SK-N-SH treated with all-trans-retinoic acid at 6 μM for 48 hours (cell line): ENCODE data around the gene DNAH11.

Experiments used
- OSR1 ChIP-seq: fragments of 250-450 bp; sonication (Bioruptor Pico); IDR thresholded peaks from 2 replicates; pipeline ENCODE4 v1.8.0; 2022; ENCODE audit warnings: moderate library complexity, mild to moderate bottlenecking, inconsistent platforms
- TCF4 ChIP-seq: fragments of 250-450 bp; sonication (Bioruptor Pico); IDR thresholded peaks from 2 replicates; pipeline ENCODE4 v1.8.0; 2021; ENCODE audit warnings: mild to moderate bottlenecking, moderate library complexity, borderline replicate concordance
- ZNF565 ChIP-seq: fragments of 450-650 bp; formaldehyde crosslinking; conservative IDR thresholded peaks from 2 replicates; pipeline ENCODE4 v1.5.0; 2020; ENCODE audit warnings: low read depth, mild to moderate bottlenecking, moderate library complexity
- ZNF8 ChIP-seq: fragments of 450-650 bp; formaldehyde crosslinking; IDR thresholded peaks from 2 replicates; pipeline ENCODE4 v1.5.0; 2020; ENCODE audit warnings: mild to moderate bottlenecking, moderate library complexity
- TF ChIP-seq, protein P1 (sequence below): fragments of 250-450 bp; sonication (Bioruptor Pico); IDR thresholded peaks from 2 replicates; pipeline ENCODE4 v1.5.1; 2021; ENCODE audit warnings: mild to moderate bottlenecking, moderate library complexity
- TF ChIP-seq, protein P2 (sequence below): fragments of 250-450 bp; sonication (Bioruptor Pico); IDR thresholded peaks from 2 replicates; pipeline ENCODE4 v1.5.1; 2020; ENCODE audit warnings: low read depth, mild to moderate bottlenecking, moderate library complexity
- TF ChIP-seq, protein P3 (sequence below): fragments of 250-450 bp; sonication (Bioruptor Pico); IDR thresholded peaks from 2 replicates; pipeline ENCODE4 v1.5.0; 2020; ENCODE audit warnings: mild to moderate bottlenecking, moderate library complexity
- TF ChIP-seq, protein P4 (sequence below): fragments of 250-450 bp; sonication (Bioruptor Pico); IDR thresholded peaks from 2 replicates; pipeline ENCODE4 v1.8.0; 2020; ENCODE audit warnings: mild to moderate bottlenecking, moderate library complexity, borderline replicate concordance

DNA sequence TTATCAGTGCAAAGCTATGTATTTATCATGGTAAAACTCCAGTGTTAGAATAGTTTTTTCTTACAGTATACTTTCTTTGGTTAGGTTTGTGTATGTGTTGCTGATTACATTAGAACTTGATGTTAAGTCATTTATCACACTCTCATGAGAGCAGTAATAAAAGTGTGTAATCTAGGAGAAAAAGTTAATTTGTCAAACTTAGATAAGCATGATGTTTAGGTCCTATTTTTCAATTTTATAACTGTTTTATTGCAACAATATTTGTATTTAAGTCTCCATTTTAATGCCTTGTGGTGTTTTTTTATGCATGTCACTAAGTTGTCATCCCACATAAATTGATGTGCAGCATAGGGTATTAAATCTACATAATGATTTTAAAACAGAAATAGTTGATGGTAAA, 28.8 kb upstream of the DNAH11 start:
- TF ChIP-seq OSR1 (CRISPR knock-in tag): no peak
- TF ChIP-seq, protein P1, sequence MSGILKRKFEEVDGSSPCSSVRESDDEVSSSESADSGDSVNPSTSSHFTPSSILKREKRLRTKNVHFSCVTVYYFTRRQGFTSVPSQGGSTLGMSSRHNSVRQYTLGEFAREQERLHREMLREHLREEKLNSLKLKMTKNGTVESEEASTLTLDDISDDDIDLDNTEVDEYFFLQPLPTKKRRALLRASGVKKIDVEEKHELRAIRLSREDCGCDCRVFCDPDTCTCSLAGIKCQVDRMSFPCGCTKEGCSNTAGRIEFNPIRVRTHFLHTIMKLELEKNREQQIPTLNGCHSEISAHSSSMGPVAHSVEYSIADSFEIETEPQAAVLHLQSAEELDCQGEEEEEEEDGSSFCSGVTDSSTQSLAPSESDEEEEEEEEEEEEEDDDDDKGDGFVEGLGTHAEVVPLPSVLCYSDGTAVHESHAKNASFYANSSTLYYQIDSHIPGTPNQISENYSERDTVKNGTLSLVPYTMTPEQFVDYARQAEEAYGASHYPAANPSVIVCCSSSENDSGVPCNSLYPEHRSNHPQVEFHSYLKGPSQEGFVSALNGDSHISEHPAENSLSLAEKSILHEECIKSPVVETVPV (CRISPR knock-in tag): no peak
- TF ChIP-seq, protein P2, sequence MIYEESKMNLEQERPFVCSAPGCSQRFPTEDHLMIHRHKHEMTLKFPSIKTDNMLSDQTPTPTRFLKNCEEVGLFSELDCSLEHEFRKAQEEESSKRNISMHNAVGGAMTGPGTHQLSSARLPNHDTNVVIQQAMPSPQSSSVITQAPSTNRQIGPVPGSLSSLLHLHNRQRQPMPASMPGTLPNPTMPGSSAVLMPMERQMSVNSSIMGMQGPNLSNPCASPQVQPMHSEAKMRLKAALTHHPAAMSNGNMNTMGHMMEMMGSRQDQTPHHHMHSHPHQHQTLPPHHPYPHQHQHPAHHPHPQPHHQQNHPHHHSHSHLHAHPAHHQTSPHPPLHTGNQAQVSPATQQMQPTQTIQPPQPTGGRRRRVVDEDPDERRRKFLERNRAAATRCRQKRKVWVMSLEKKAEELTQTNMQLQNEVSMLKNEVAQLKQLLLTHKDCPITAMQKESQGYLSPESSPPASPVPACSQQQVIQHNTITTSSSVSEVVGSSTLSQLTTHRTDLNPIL (CRISPR knock-in tag): no peak
- no peak for TF ChIP-seq ZNF8 (CRISPR knock-in tag)
- TF ChIP-seq TCF4 (CRISPR knock-in tag): no peak
- TF ChIP-seq, protein P3, sequence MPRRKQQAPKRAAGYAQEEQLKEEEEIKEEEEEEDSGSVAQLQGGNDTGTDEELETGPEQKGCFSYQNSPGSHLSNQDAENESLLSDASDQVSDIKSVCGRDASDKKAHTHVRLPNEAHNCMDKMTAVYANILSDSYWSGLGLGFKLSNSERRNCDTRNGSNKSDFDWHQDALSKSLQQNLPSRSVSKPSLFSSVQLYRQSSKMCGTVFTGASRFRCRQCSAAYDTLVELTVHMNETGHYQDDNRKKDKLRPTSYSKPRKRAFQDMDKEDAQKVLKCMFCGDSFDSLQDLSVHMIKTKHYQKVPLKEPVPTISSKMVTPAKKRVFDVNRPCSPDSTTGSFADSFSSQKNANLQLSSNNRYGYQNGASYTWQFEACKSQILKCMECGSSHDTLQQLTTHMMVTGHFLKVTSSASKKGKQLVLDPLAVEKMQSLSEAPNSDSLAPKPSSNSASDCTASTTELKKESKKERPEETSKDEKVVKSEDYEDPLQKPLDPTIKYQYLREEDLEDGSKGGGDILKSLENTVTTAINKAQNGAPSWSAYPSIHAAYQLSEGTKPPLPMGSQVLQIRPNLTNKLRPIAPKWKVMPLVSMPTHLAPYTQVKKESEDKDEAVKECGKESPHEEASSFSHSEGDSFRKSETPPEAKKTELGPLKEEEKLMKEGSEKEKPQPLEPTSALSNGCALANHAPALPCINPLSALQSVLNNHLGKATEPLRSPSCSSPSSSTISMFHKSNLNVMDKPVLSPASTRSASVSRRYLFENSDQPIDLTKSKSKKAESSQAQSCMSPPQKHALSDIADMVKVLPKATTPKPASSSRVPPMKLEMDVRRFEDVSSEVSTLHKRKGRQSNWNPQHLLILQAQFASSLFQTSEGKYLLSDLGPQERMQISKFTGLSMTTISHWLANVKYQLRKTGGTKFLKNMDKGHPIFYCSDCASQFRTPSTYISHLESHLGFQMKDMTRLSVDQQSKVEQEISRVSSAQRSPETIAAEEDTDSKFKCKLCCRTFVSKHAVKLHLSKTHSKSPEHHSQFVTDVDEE (CRISPR knock-in tag): no peak
- TF ChIP-seq, protein P4, sequence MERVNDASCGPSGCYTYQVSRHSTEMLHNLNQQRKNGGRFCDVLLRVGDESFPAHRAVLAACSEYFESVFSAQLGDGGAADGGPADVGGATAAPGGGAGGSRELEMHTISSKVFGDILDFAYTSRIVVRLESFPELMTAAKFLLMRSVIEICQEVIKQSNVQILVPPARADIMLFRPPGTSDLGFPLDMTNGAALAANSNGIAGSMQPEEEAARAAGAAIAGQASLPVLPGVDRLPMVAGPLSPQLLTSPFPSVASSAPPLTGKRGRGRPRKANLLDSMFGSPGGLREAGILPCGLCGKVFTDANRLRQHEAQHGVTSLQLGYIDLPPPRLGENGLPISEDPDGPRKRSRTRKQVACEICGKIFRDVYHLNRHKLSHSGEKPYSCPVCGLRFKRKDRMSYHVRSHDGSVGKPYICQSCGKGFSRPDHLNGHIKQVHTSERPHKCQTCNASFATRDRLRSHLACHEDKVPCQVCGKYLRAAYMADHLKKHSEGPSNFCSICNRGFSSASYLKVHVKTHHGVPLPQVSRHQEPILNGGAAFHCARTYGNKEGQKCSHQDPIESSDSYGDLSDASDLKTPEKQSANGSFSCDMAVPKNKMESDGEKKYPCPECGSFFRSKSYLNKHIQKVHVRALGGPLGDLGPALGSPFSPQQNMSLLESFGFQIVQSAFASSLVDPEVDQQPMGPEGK (CRISPR knock-in tag): no peak
- TF ChIP-seq ZNF565 (CRISPR knock-in tag): no peak
